KOPT-K1 (cell line): Measurements from ENCODE around the gene SVIL.

Experiments
- H3K27ac ChIP-seq: fragments of 200-600 bp; sonication (generic); 2 replicates; pipeline ENCODE4 v1.5.1; 2016; ENCODE audit warnings: antibody characterized with exemption, mild to moderate bottlenecking, low read depth, low read length; ENCODE audit not compliant: poor library complexity, severe bottlenecking
- H3K36me3 ChIP-seq: fragments of 200-600 bp; sonication (generic); 2 replicates; pipeline ENCODE4 v1.5.1; 2017; ENCODE audit warnings: antibody characterized with exemption, mild to moderate bottlenecking, low read length, moderate library complexity; ENCODE audit not compliant: insufficient read depth
- H3K9me3 ChIP-seq: fragments of 200-600 bp; sonication (generic); 2 replicates; pipeline ENCODE4 v1.5.1; 2017; ENCODE audit warnings: antibody characterized with exemption, low read length, mild to moderate bottlenecking; ENCODE audit not compliant: insufficient read depth, poor library complexity, severe bottlenecking

SVIL gene

DNA sequence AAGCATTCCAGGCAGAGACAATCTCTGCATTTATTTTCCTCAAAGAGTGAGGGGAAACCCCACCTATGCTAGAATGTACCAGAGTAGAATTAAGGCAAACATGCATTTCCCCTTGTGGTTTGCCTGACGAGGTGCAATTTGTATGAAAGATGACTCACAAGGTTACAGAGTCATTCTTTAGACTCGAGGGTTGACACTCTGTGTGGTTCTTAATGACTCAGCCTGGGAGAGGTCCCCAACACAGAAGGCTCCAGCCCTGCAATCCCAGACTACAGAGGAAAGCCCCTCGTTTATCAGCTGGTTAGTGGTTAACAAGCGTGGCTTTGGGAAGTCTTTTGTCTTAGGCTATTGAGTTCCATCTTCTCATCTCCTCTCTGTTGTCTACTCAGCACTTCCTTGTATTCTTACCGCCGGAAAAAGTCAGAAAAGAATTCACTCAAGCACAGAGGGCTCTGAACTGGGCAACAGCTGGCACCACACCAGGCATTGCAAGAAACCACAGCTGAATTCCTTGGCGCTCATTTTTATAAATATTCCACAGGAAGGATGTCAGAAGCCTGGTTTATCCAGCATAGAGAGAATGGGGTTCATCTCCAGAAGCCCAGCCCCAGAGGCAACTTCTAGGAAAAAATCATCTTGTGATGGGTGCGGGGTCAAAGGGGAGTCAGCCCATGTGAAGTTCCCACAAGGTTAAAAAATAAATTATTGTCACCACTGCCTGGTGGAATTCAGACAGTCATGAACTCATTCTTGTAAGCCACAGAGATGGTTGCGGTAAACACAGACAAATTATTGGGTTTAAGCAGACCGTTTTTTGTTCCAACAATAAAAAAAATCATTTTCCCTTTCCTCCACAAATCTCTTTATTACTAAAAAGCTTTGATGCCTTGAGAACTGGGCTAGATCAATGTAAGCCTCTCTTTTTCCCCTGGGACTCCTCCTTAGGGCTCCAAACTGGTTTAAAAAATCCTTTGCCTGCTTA is 24.5 kb upstream of the SVIL start:
- H3K27ac ChIP-seq = no peak overlapping the region

DNA sequence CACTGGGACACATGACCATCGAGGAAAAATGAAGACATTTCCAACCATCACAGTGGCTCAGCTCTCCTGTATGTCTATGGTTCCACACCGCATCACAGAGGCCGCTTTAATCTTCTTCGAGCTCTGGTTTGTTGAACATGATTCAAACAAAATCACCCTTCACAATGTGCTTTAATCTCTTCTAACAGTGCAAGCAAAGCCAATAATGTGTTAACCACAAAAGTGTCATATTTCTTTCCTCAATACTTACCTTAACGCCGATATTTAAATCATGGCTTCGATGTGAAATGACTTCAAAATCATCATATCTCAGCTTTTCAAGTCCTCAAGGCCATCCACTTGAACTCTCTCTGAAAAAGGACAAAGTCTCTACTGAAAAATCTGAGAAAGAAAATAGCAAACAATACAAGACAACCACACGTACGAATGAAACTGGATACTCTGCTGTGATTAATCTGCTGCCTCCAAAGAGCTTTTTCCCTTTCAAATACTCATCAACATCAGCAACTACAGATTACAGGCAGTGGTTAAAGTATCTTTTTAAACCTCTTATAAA is 23.0 kb upstream of the SVIL start:
- H3K9me3 ChIP-seq = peaks cover 17% of the 10 kb centered on the region
- H3K36me3 ChIP-seq = peaks cover 7% of the 10 kb centered on the region; the same call in 1 of the 2 replicates
- no peak overlapping the region for H3K27ac ChIP-seq

More for the DNA sequence above, 24.5 kb upstream of the SVIL start:
- Histone ChIP-seq H3K9me3 (peaks cover 17% of the 10 kb centered on the region), H3K36me3 (peaks cover 7% of the 10 kb centered on the region; the same call in 1 of the 2 replicates)

DNA sequence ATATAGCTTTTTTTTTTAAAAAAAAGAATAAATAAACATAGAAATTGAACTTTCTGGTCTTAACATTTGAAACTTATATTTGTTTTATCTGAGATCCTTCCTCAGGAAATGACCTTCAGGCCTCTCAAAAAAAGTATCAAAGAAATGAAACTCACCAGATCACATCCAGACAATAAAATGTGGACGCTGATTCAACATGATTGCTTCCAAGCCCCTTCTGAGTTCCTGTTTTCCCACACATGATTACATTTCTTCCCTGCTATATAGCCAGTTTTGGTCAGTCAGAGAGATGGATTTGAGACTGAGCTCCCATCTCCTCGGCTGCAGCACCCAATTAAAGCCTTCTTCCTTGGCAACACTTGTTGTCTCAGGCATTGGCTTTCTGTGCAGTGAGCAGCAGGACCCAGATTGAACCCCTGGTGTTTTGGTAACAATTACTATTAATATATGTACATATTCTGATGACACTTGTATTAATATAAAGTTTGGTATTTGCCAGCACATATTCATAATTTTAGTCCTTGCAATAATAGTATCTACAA is 21.8 kb upstream of the SVIL start:
- H3K9me3 ChIP-seq = peaks cover 17% of the 10 kb centered on the region
- H3K27ac ChIP-seq = no peak overlapping the region
- H3K36me3 ChIP-seq = peaks cover 7% of the 10 kb centered on the region; the same call in 1 of the 2 replicates

DNA sequence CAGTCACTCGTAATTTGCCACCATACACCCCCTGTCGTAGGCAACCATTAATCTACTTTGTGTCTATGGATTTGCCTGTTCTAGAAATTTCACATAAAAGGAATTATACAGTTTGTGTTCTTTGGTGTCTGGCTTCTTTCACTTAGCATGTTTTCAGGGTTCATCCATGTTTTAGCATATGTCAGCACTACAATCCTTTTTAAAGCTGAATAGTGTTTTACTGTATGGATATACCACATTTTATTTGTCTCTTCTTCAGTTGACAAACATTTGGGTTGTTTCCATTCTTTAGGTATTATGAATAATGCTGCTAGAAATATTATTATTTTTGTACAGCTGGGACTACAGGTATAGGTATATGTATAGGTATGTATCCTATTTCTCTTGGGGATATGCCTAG is 17.4 kb upstream of the SVIL start:
- H3K36me3 ChIP-seq = peaks cover under 1% of the 10 kb centered on the region; the same call in 1 of the 2 replicates
- no peak overlapping the region for H3K27ac ChIP-seq
- peaks cover 12% of the 10 kb centered on the region for H3K9me3 ChIP-seq

DNA sequence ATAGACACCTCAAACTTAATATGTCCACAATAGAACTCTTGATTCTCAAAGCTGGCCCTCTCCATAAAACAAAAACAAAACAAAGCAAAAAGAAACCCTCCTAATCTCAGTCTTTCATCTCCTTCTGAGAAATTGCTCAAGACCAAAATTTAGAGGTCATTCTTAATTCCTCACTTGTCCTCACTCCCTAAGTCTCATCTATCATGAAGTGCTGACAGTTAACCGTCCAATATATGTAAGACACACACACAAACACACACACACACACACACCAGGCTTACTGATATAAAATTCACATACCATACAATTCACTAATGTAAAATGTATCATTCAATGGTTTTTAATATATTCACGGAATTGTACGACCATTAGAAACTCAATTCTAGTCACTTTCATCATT is 17.0 kb upstream of the SVIL start:
- no peak overlapping the region for H3K27ac ChIP-seq
- no peaks in the 10 kb centered on the region for H3K36me3 ChIP-seq
- H3K9me3 ChIP-seq = peaks cover 8% of the 10 kb centered on the region

DNA sequence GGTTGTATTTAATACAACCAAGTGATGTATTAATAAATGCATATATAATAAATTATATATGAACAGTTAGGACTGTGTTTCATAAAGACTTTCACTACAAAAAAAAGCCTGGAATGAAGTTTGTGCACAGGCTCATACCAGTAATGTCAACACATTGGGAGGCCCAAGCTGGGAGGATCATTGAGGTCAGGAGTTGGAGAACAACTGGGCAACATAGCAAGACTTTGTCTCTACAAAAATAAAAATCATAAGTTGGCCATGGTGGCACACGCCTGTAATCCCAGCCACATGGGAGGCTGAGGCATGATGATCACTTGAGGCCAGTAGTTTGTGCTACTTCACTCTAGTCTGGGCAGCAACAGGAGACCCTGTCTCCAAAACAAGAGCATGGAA is 15.8 kb upstream of the SVIL start:
- H3K27ac ChIP-seq = no peak overlapping the region
- no peaks in the 10 kb centered on the region for H3K9me3 ChIP-seq
- no peaks in the 10 kb centered on the region for H3K36me3 ChIP-seq

DNA sequence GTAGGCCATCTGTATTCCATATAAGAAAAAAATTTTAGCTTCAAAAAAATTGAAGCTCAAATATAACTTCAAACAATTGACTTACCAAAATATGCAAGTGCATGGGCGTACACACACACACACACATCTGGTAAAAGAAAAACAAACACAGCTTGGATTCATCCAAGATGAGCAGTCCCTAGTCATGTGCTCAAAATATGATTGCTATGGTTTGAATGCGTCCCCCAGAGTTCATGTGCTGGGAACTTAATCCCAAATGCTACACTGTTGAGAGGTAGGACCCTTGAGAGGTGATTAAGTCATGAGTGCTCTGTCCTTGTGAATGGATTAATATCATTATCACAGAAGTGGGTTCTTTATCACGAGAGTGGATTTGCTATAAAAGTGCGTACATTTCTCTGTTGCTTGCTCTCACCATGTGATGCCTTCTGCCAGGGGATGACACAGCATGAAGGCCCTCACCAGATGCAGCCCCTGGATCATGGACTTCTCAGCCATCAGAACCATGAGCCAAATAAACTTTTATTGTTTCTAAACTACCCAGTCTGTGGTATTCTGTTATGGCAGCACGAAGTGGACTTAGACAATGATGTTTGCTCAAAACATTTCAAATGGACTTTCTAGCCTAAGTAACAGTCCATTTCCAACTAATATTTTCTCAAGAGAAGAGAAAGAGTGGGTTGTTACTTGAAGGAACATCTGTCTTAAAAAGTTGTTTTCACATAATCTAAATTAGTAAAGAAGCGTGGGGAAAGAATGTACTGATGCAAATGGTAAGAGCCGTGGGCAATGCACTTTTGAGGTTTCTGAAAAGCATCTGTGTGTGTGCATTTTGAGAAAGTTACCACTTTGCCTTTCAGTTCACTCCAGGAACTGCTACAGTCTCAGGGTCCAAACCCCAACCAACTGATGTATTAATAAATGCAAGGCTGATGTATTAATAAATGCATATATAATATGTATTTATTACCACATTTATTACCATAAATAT is 15.1 kb upstream of the SVIL start:
- H3K27ac ChIP-seq = no peak overlapping the region

DNA sequence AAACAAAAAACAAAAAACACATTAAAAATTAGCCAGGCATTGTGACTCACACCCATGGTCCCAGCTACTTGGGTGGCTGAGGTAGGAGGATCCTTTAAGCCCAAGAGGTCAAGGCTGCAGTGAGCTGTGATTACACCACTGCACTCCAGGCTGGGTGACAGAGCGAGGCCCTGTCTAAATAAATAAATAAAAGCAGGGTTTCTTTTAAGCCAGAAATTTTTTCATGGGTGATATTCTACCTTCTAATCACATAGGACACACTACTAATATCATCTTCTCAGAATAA is 14.2 kb upstream of the SVIL start:
- no peaks in the 10 kb centered on the region for H3K36me3 ChIP-seq
- H3K9me3 ChIP-seq = no peaks in the 10 kb centered on the region
- H3K27ac ChIP-seq = peak overlapping the region; percentile 16

More for the DNA sequence above, 15.1 kb upstream of the SVIL start:
- Histone ChIP-seq H3K36me3 (no peaks in the 10 kb centered on the region), H3K9me3 (no peaks in the 10 kb centered on the region)

DNA sequence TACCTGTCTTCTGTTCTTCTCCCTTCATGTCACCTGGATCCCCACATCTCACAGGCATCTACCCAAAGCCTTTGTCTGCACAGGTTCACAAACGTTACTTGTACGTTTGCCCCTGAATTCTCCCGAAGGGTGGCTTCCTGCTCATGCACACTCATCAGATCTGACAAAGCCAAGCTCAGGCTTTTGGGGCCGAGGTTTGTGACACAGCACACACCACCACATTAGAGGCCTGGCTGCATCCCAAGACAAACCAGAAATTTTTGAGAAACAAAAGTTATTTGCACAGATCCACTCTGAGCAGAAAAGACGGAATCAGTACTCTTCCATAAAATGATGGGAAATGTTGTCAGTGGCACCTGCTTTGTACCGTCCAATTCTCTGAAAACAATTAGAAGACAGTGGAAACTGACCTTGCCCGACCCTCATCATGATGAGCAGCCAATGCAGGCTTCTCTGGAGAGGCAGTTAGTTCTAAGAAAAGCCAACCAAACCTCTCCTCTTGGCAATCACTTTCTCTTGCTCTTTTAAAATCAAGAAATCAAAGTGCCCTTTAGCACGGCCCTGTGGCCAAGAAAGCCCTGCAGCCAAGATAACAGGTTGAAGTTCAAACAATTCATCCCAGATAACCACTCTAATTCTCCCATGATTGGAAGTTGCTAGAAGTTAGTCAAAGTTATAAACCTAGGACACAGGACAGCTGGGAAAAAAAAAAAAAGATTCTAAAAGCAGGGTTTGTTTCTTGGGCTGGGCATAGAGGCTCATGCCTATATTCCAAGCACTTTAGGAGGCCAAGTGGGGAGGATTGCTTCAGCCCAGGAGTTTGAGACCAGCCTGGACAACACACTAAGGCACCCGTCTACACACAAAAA is 13.6 kb upstream of the SVIL start:
- H3K9me3 ChIP-seq = no peaks in the 10 kb centered on the region
- H3K36me3 ChIP-seq = no peaks in the 10 kb centered on the region
- peak overlapping the region; percentile 16 for H3K27ac ChIP-seq

DNA sequence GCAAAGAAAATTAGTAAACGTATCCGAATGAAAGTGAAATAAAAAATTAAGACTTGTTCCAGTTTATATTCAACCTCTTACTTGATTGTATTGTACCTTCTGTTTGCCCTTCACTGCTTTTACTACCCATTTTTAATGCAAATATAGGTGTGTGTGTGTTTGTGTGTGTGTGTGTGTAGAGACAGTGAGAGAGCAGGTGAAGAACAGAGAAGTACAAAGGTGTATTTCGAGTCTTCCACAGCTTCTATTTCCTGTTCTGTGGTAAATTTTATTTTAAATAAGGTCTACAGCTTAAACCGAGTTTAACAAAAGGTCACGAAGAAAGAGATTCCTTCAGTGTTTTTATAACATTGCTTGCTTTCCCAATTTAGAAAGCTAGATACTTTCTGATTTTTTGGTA is 12.7 kb upstream of the SVIL start:
- Histone ChIP-seq H3K9me3 (no peaks in the 10 kb centered on the region), H3K36me3 (no peaks in the 10 kb centered on the region), H3K27ac (peak overlapping the region; percentile 16)

DNA sequence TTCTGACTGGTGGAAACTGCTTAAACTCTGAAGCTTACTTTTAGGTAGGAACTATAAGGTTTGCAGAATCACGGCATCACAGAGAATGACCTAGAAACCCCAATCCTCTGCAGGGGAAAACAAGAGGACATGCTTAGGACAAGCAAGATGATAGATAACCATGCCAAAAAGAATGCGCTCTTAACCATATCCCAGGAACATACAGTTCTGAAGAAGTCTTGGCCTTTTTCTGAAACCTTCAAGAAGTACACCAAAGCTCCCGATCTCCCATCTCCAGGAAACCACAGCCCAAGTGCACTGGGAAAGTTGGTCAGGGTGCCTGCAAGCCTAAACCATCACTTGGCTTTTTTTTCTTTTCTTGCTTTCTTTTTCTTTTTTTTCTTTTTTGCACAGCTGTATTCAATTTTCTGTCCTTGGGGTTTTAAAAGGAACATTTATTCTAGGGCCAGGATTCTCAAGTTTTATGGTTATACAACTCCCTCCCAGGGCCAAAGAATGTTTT is 12.2 kb upstream of the SVIL start:
- Histone ChIP-seq H3K36me3 (no peaks in the 10 kb centered on the region), H3K9me3 (no peaks in the 10 kb centered on the region), H3K27ac (peak overlapping the region; percentile 16)

DNA sequence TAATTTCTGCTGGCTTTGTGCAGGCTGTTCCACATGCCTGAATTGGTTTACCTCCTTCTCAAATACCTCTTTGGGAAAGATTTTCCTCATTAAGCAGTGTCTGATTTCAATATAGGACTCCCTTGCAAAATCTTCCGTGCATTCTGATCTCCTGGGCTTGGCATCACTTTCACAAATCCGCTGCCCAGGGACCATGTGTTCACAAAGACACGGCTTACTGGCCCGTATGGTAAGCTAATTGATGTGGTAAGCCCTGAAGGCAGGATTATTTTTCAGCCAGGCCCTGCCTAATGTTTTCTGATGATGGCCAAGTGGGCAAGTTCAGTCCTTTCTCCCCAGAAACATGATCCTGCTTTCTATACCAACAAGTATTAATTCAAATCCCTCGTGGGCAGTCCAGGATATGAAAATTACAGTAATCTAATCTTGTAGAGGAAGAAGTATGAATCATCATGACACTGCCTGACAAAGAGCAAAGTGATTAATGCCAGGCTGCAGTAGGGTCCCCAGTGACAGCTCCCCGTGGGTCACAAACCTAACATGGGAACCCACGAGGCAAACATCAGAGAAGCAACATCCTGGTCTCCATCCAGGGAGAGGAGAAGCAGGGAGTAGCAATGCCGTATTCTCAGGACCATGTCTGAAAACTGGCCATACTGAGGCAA is 11.6 kb upstream of the SVIL start:
- Histone ChIP-seq H3K27ac (no peak overlapping the region), H3K9me3 (no peaks in the 10 kb centered on the region), H3K36me3 (no peaks in the 10 kb centered on the region)

DNA sequence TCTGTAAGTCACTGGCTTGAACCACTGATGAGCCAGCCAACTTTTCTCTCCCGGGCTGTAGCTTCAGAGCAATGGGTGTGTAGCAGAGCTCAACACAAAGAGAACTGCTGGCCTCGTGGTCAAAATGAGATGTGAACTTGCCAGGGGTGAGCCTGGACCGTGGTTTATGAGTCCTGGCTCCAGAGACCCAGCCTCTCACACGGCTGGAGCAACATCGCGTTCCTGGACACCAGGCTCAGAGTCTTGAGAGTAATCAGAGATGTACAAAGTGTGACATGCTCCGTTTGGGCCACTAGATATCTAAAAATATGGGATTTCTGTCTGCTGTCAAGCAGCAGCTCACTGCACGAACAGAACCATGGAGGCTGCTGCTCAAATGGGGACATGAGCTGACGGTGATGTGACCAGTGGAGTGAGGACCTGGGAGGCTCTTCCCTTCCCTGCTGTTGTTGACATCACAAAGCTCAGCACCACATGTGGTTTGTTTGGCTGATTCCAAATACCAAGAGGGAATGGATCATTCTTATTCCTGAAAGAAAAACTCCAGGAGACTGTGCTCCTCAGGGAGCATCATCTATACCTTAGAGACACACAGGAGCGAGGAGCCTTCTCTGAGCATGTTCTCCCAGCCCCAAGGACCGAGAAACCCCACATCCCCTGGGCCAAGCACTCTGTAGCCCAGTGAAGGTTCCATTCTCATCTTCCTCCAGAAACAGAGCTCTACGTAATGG is 9.2 kb upstream of the SVIL start:
- Histone ChIP-seq H3K9me3 (no peaks in the 10 kb centered on the region), H3K36me3 (no peaks in the 10 kb centered on the region), H3K27ac (no peak overlapping the region)
